NCI-H1417 treated with DMSO at 0.1 percent for 48 hours (cell line): Measurements from ENCODE around the gene PPP1R3E.
"Not testable (repeated sequence)": the region's sequence is repeated elsewhere in the genome, so short reads cannot be mapped to it uniquely, and the experiment has no call there.

Source experiments
- DNase-seq: peaks from one replicate; lab custom pipeline; 2025; lab: John Stamatoyannopoulos, UW

PPP1R3E gene, protein sequence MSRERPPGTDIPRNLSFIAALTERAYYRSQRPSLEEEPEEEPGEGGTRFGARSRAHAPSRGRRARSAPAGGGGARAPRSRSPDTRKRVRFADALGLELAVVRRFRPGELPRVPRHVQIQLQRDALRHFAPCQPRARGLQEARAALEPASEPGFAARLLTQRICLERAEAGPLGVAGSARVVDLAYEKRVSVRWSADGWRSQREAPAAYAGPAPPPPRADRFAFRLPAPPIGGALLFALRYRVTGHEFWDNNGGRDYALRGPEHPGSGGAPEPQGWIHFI

DNA sequence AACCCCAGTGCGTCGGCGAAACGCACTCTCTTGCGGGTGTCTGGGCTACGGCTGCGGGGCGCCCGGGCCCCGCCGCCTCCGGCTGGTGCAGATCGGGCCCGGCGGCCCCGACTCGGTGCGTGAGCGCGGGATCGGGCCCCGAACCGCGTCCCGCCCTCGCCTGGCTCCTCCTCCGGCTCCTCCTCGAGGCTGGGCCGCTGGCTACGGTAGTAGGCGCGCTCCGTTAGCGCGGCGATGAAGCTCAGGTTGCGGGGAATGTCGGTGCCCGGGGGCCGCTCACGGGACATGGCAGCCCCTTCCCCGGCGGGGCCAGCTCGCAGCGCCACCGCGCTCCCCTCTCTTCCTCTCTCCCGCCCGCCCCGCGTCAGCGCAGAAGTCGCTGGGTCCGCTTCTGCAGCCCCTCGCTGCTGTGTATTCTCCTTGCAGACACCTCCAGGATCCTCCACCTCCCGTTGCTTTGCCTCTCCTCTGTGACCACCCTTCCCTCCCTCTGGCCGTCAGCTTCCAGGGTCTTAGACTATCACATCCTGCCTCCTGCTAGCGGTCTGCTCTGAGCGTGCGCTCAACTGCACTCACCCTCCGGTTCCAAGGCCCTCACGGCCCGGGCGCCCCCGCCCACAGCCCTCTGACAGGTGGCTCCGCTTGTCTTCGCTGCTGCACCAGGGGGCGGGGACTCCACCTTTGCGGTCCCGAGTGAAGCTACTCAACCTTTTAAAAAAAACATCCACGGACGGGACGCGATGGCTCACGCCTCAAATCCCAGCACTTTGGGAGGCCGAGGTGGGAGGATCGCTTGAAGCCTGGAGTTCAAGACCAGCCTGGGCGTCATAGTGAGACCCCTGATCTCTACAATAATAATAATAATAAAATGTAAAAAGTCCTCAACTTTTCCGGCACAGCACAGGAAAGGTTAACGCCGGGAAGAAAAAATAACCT, at the start of gene PPP1R3E:
Gene PPP1R3E, minus strand, starts transcription at position 570 of the 936 bp plus-strand sequence. Its CDS starts 283 bp downstream, at position 287.
- DNase-seq = peak; percentile 26

GRCh38 chr14:23351681-23352505, 49.2 kb upstream of the PPP1R3E start:
- DNase-seq = no peak

DNA sequence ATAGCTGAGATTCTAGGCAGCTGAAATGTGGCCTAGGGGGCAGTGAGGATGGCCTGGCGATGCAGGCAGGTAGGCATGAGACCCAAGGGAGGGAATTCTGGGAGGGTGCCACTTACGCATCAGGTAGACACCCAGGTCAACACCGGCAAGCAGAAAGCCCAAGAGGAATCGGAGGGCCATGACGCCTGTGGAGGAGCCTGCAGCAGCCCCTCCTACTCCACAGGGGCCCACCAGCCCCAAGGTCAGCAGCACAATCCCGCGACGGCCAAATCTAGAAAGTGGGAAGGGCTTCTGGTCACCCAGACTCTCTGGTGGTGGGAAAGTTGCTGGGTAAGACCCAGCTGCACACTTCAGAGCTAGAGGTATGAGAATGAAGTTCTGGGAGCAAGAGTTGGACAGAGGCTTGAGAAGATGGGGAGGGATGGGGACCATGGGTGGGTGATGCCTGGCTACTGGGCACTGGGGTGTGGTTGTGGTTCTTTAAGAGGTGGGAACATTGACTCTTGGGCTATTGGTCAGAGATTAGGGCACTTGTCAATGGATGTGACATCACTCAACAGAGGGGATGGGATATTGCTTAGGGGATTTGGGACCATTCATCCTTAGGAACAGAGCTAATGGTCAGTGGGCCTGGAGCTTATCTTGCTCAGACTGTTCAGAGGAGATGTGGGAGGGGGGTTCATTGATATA, 46.6 kb upstream of the PPP1R3E start:
- no peak for DNase-seq

GRCh38 chr14:23348297-23348655, 45.6 kb upstream of the PPP1R3E start:
- DNase-seq = no peak

DNA sequence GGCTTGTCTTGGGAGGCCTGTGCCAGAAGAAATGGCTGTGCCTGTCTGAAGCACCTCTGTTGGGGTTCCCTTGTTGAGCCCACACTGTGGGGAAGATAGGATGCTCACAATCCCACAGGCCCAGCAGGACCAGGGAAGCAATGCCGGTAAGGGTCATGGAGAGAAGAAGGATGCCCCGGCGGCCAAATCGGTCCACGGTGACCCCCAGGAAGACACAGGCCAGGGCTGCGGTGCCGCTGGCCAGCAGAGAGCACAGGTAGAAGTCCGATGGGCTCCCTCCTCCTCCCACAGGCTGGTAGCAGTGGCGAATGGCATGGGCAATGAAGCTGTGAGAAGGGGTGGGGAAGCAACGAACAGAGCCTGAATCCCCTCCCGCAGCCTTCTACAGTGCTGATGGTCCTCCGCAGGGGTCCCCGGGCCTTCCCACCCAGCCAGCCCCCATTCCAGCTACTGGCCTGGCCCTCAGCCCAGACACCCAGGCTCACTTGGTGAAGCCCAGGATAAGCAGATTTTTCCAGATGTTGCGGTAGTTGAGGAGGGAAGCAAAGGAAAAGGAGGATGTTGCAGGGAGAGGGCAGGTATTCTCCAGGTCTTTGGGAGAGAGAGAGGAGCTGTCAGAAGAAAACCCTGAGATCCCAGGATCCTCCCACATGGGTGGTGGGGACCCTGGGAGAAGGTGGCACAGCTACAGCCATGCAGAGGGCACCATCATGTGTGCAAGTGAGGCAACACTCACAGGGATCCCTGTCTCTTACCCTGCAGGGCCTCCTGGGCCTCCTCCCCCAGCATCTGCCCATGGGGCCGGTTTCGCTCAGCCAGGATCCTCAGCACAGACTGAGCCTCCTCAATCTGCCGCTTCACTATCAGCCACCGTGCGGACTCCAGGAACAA, 45.0 kb upstream of the PPP1R3E start:
- no peak for DNase-seq

- no peak for DNase-seq
Measured at GRCh38 chr14:23346693-23347405, 44.2 kb upstream of the PPP1R3E start.

- DNase-seq = no peak
Measured at GRCh38 chr14:23345987-23346692, 43.5 kb upstream of the PPP1R3E start.

GRCh38 chr14:23344481-23344880, 41.8 kb upstream of the PPP1R3E start:
- DNase-seq = no peak

DNA sequence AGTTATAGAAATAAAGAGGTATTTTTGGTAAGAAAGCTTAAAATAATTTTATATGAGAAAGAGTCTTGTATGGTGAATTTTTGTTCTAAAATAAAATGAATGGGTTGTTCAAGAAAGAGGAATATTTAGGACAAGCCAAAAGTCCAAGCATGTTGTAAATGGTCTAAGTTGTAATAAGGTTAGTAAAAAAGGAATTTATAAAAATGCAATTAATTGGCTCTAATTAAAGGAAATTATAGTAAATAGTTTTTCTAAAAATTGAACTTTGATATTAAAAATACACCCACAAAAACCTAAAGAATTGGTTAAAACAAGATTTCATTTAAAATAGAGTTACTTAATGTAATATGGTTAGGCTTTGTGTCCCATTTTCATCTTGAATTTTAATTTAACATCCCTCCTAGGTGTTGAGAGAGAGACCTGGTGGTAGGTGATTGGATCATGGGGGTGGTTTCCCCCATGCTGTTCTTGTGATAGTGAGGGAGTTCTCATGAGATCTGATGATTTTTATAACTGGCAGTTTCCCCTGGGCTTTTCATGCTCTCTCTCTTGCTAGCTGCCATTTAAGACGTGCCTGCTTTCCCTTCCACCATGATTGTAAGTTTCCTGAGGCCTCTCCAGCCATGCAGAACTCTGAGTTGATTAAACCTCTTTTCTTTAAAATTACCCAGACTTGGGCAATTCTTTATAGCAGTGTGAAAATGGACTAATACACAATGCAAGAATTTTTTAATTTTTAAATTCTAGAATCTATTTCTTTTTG, 37.0 kb upstream of the PPP1R3E start:
- DNase-seq = no peak

DNA sequence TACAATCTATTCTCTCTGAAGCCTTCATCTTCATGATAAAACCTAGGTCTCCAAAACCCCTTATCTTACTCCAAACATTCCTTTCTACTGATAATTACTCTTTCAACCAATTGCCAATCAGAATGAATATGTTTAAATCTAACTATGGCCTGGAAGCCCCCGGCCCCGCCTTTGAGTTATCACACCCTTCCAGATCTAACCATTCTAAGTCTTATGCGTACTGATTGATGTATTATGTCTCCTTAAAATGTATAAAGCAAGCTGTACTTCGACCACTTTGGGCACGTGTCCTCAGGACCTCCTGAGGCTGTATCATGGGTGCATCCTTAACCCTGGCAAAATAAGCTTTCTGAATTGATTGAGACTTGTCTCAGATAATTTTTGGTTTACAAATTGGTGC, 33.0 kb upstream of the PPP1R3E start:
- no peak for DNase-seq

- peak; percentile 56 for DNase-seq
Measured at GRCh38 chr14:23327947-23328744, 25.5 kb upstream of the PPP1R3E start.

DNA sequence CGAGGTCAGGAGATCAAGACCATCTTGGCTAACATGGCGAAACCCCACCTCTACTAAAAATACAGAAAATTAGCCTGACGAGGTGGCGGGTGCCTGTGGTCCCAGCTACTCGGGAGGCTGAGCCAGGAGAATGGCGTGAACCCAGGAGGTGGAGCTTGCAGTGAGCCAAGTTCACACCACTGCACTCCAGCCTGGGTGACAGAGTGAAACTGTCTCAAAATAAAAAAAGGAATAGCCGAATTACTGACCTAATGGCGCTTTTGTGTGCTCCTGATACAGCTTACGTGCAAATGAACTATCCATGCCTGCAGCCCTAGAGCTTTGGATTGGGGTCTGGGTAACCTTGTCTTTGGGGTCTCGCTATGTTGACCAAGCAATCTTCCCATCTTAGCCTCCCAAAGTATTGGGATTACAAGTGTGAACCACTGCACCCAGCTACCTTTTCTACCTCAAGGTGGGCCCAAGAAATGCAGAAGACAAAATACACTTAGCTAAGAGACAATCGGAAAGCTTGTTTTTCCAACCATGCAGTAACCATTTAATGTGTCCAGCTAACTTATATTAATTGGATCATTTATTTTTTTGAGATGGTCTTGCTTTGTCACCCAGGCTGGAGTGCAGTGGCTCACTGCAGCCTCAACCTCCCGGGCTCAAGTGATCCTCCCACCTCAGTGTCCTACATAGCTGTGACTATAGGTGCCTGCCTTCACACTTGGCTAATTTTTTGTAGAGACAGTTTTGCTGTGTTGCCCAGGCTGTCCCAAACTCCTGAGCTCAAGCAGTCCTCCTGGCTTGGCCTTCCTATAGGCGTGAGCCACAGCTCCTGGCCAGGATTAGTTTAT, 24.1 kb upstream of the PPP1R3E start:
- no peak for DNase-seq

- DNase-seq = not testable (repeated sequence)
Measured at GRCh38 chr14:23325746-23326145, 23.1 kb upstream of the PPP1R3E start.

DNA sequence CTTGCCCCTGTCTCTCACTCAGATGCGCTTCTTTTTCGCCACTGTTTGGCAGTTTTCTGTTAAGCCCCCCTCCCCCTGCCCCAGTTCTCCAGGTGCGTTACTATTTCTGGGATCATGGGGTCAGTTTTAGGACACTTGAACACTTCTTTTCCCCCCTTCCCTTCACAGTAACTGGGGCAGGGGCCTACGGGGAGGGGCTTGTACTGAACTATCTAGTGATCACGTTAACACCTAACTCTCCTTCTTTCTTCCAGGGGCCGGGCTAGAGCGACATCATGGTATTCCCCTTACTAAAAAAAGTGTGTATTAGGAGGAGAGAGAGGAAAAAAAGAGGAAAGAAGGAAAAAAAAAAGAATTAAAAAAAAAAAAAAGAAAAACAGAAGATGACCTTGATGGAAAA, 22.3 kb upstream of the PPP1R3E start:
- DNase-seq = no peak

DNA sequence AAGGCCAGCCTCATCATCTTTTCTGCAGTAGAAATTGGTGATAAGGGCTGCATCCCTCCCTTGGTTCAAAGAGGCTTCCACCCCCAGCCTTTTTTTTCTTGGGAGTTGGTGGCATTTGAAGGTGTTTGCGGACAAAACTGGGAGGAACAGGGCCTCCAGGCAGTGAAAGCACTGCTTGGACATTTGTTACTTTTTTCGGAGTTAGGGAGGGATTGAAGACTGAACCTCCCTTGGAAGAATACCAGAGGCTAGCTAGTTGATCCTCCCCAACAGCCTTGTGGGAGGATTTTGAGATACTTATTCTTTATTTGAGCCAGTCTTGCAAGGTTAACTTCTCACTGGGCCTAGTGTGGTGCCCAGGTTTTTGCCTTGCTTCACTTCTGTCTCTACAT, 21.8 kb upstream of the PPP1R3E start:
- no peak for DNase-seq

GRCh38 chr14:23323838-23324454, 21.3 kb upstream of the PPP1R3E start:
- DNase-seq = no peak
